ENCODE data around the gene RNF213.

DNA sequence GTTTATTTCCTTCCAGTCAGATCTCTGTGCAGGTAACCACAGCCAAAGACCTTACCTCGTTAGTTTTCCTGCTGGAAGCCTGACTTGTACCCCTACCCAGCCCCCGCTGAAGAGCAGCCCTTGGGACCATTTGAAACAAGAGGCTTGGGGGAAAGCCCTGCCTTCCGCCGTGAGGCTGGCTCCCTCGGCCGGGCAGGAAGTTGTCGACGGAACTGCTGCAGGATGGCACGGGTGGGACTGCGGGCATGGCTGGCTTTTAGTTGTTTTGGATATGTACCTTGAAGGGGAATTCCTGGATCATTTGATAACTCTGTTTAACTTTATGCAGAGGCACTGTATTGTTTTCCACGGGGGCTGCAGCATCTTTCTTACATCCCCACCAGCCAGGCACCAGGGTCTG lies 105.3 kb downstream of the RNF213 start:
- TF ChIP-seq, protein P1, sequence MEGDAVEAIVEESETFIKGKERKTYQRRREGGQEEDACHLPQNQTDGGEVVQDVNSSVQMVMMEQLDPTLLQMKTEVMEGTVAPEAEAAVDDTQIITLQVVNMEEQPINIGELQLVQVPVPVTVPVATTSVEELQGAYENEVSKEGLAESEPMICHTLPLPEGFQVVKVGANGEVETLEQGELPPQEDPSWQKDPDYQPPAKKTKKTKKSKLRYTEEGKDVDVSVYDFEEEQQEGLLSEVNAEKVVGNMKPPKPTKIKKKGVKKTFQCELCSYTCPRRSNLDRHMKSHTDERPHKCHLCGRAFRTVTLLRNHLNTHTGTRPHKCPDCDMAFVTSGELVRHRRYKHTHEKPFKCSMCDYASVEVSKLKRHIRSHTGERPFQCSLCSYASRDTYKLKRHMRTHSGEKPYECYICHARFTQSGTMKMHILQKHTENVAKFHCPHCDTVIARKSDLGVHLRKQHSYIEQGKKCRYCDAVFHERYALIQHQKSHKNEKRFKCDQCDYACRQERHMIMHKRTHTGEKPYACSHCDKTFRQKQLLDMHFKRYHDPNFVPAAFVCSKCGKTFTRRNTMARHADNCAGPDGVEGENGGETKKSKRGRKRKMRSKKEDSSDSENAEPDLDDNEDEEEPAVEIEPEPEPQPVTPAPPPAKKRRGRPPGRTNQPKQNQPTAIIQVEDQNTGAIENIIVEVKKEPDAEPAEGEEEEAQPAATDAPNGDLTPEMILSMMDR (IDR thresholded peaks at IDR 0.05), result no peak
- TF ChIP-seq POLR2A (IDR thresholded peaks at IDR 0.05), result no peak
